ENCODE data around the gene SGCE.

SGCE gene

GRCh38 chr7:94616855-94617254 is 39.1 kb downstream of the SGCE start:
- ChIA-PET CTCF (no interaction called here), POLR2A (ENCODE audit: low non-redundant PET) (no interaction called here)
- no peak overlapping the region for H3K27ac ChIP-seq
- no peak for DNase-seq (ENCODE audit: low spot score)
- TF ChIP-seq, protein P1, sequence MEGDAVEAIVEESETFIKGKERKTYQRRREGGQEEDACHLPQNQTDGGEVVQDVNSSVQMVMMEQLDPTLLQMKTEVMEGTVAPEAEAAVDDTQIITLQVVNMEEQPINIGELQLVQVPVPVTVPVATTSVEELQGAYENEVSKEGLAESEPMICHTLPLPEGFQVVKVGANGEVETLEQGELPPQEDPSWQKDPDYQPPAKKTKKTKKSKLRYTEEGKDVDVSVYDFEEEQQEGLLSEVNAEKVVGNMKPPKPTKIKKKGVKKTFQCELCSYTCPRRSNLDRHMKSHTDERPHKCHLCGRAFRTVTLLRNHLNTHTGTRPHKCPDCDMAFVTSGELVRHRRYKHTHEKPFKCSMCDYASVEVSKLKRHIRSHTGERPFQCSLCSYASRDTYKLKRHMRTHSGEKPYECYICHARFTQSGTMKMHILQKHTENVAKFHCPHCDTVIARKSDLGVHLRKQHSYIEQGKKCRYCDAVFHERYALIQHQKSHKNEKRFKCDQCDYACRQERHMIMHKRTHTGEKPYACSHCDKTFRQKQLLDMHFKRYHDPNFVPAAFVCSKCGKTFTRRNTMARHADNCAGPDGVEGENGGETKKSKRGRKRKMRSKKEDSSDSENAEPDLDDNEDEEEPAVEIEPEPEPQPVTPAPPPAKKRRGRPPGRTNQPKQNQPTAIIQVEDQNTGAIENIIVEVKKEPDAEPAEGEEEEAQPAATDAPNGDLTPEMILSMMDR (conservative IDR thresholded peaks at IDR 0.05; ENCODE audit: low read depth), result no peak

GRCh38 chr7:94615666-94616065 is 40.3 kb downstream of the SGCE start:
- no peak overlapping the region for H3K27ac ChIP-seq
- no peak for DNase-seq (ENCODE audit: low spot score)
- TF ChIP-seq, protein P1 (conservative IDR thresholded peaks at IDR 0.05; ENCODE audit: low read depth), result no peak
- ChIA-PET CTCF (no interaction called here), POLR2A (ENCODE audit: low non-redundant PET) (no interaction called here)

DNA sequence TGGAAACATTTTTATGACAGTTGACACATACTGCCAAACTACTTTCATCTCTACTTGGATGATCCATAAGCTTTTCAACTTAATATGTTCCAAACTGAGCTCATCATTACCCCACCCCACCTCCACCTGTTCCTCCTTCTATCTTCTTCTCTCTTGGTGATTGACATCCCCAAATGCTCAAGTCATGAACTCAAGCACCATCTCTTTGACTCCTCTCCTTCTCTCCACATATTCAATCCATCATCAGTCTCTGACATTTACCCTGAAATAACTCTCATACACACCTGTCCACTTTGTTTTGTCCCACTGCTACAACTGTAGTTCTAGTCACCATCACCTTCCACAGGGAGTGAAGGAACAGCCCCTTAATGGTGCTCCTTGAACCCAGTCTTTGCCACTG is 43.3 kb downstream of the SGCE start:
- no peak for DNase-seq (ENCODE audit: low spot score)
- POLR2A ChIA-PET (ENCODE audit: low non-redundant PET), result no interaction called here
- TF ChIP-seq, protein P1 (conservative IDR thresholded peaks at IDR 0.05; ENCODE audit: low read depth), result no peak
- no peak overlapping the region for H3K27ac ChIP-seq
- CTCF ChIA-PET, result no interaction called here

DNA sequence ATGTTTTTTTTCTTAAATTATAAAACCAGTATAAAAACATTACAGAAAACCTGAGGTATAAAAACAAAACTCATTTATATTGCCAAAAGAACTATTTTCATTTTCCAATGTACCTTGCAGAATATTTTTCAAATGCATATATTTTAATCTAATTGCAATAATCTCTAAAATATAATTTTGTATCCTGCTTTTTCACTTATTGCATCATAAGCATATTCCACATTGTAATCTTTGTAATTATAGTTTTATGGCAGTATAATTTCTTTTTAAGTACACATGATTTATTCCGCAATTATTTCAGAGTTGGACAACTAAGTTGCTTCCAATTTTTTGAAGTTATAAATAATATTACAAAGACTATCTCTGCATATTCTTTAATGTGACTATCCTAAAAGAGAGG is 43.7 kb downstream of the SGCE start:
- CTCF ChIA-PET, result no interaction called here
- no peak overlapping the region for H3K27ac ChIP-seq
- POLR2A ChIA-PET (ENCODE audit: low non-redundant PET), result no interaction called here
- TF ChIP-seq, protein P1 (conservative IDR thresholded peaks at IDR 0.05; ENCODE audit: low read depth), result no peak
- DNase-seq (ENCODE audit: low spot score), result no peak

DNA sequence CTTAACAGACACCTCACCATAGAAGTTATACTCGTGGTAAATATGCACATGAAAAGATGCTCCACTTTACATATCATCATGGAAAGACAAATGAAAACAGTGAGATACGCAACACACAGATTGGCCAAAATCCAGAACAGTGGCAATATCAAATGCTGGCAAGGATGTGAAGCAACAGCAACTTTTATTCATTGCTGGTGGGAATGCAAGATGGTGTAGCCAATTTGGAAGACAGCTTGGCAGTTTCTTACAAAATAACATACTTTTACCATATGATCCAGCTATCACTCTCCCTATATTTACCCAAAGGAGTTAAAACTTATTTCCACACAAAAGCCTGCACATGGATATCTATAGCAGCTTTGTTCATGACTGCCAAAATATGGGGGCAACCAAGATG is 46.4 kb downstream of the SGCE start:
- DNase-seq (ENCODE audit: low spot score), result no peak
- ChIA-PET POLR2A (ENCODE audit: low non-redundant PET) (no interaction called here), CTCF (no interaction called here)
- TF ChIP-seq, protein P1 (conservative IDR thresholded peaks at IDR 0.05; ENCODE audit: low read depth), result no peak
- no peak overlapping the region for H3K27ac ChIP-seq

- TF ChIP-seq, protein P1 (conservative IDR thresholded peaks at IDR 0.05; ENCODE audit: low read depth), result no peak
- ChIA-PET CTCF (no interaction called here), POLR2A (ENCODE audit: low non-redundant PET) (no interaction called here)
- no peak overlapping the region for H3K27ac ChIP-seq
- DNase-seq (ENCODE audit: low spot score), result no peak
Observed at GRCh38 chr7:94605031-94605430, 50.9 kb downstream of the SGCE start.

- no peak for DNase-seq (ENCODE audit: low spot score)
- CTCF ChIA-PET, result no interaction called here
- TF ChIP-seq, protein P1 (conservative IDR thresholded peaks at IDR 0.05; ENCODE audit: low read depth), result no peak
- no peak overlapping the region for H3K27ac ChIP-seq
- POLR2A ChIA-PET (ENCODE audit: low non-redundant PET), result no interaction called here
Observed at GRCh38 chr7:94602181-94602580, 53.8 kb downstream of the SGCE start.
